Activated CD4-positive, alpha-beta T cell treated with anti-CD3 and anti-CD28 coated beads, Interleukin-2, amount 50 U/mL, for 1 hour (primary cell): Measurements from ENCODE around the gene MAP3K20.
"Not testable (repeated sequence)": the region's sequence is repeated elsewhere in the genome, so short reads cannot be mapped to it uniquely, and the experiment has no call there.

Experiments
- DNase-seq: peaks from one replicate; pipeline ENCODE4 v3.0.0-alpha.2; 2020

MAP3K20 gene

GRCh38 chr2:173087793-173088496 is 12.3 kb downstream of the MAP3K20 start:
- DNase-seq, result no peak

DNA sequence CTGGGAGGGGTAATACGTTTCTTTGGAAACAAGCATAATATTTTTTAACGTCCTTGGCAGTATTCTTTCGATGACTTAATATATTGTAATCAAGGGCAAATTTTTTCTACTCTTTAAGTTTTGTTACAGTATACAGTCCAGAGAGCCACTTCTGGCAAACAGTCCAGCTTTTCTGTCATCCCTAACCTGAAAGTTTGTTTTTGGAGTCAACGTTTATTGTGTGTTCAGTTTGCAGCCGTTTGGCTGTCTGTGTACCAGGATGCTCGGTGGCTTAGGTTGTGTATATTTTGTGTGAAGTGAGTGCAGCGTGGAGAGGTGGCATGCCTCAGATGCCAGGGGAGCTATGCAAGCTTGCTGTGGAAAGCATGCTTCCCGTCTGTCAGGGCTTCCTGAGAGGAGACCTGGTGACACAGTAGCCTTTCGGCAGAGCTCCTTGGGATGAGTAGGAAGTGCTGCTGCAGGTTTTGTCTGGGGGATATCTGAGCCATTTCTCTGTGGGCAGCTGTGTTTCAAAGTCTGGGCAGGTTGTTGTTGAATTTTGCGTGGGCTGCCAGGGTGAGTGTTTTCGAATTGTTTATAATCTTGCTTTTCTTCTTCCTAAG is 14.7 kb downstream of the MAP3K20 start:
- no peak for DNase-seq

DNA sequence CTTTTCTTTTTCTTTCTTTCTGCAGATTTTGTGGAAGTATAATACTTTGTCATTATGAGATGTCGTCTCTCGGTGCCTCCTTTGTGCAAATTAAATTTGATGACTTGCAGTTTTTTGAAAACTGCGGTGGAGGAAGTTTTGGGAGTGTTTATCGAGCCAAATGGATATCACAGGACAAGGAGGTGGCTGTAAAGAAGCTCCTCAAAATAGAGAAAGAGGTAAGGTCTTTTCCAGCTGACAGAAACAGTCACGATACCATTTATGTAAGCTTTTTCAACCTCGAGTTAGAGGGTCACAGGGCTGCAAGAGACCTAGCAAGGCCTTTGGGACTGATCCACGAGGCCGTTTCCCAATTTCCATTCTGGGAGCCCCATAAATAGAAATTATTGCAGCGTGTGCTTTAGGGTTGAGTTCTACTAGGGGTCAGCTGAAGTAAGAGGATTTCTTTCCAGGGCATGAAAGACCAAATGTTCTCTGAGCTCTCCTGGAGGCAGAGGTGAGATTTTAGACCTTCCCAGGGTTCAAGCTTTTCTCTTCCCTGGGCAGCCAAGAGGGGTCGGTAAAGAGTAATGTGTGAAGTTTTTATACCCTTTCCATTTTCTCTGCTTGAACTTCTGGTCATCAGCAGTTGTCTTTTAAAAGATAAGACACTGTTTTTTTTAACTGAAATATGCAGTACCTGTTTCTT is 15.5 kb downstream of the MAP3K20 start:
- no peak for DNase-seq

DNA sequence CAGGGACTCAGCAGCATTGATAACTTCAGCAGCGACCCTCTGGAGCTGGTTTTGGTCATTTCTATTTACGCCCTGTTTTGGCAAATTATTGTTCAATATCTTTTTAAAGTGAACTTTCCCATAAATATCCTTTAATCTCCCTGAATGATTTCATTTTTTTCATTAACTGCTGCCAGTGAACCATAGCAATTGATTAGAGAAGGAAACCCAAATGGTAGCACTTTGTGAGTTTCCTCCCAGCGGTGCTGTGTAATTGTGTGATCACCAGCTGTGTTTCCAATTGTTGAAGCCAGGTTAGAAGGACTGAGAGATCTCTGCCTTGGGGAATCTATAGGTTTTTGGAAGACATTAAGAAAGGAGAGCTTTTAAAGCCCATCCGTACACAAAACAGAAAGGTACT is 16.3 kb downstream of the MAP3K20 start:
- no peak for DNase-seq

- no peak for DNase-seq
Measured at GRCh38 chr2:173092844-173093402, 17.3 kb downstream of the MAP3K20 start.

GRCh38 chr2:173093617-173094016 is 18.0 kb downstream of the MAP3K20 start:
- not testable (repeated sequence) for DNase-seq

- DNase-seq, result no peak
Measured at GRCh38 chr2:173094731-173095130, 19.1 kb downstream of the MAP3K20 start.

- DNase-seq, result no peak
Measured at GRCh38 chr2:173095356-173095755, 19.7 kb downstream of the MAP3K20 start.

- no peak for DNase-seq
Measured at GRCh38 chr2:173099271-173099670, 23.6 kb downstream of the MAP3K20 start.

DNA sequence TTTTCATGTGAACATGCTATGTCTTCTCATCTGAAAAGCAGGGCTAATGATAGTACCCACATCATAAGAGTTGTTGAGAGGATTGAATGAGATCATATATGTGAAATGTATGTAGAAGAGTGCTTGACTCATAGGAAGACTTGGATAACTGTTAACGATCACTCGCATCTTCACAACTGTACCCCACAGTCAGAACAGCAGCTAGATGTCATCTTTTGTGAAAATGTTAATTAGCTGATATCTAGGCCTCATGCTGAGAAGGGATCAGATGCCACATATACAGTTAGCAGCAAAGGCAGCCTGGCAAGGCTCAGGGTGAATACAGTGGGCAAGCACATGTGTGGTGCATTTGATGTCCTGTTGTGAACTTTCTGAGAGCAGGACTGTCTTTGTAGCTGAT is 24.2 kb downstream of the MAP3K20 start:
- no peak for DNase-seq

GRCh38 chr2:173101687-173102086 is 26.0 kb downstream of the MAP3K20 start:
- DNase-seq, result no peak

DNA sequence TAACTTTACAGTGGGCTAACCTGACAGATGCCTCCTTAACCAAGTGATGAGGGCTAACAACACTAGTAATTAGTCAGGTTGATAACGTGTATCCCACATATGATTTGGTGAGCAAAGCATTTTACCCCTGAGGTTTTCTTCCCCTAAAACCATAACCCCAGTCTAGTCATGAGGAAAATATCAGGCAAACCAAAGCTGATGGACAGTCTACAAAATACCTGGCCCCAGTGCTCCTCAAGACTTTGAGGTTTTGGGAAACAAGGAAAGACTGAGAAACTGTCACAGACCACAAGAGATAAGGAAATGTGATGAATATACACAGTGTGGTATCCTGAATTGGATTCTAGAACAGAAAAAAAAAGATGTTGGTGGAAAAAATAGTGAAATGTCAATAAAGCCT is 28.5 kb downstream of the MAP3K20 start:
- no peak for DNase-seq

DNA sequence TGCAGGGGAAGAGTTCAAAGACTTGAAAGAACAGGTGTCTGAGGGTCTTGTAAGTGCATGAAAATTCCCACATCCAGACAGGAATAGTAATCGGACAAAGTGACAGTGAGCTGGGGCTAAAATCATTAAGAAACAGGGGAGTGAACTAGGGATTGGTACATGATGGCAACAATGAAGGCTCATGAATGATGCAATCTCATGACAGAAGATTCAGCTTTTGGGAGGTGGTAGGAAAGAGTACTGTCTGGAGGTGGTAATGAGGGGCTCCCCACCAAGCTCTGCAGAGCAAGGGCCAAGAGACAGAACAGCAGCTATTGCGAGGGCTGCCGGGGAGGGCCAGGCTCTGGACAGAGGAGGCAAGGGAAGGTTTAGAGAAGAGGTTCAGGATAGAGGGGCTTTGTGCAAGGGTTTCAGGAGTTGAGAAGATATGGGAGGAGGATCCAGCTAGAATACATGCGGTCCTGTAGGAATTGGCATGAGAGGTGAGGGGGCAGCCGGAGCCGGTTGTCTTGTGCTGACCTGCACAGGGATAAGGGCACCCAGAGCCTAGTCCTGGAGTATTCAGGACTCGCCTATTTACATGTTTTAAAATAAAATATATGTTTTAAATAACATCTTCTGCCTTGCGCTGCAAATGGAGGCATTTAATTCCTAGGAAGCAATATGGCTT is 31.4 kb downstream of the MAP3K20 start:
- DNase-seq, result no peak

GRCh38 chr2:173107629-173108022 is 32.0 kb downstream of the MAP3K20 start:
- DNase-seq, result no peak

GRCh38 chr2:173109253-173110188 is 33.9 kb downstream of the MAP3K20 start:
- DNase-seq, result no peak

- DNase-seq, result no peak
Measured at GRCh38 chr2:173117678-173118077, 42.0 kb downstream of the MAP3K20 start.

DNA sequence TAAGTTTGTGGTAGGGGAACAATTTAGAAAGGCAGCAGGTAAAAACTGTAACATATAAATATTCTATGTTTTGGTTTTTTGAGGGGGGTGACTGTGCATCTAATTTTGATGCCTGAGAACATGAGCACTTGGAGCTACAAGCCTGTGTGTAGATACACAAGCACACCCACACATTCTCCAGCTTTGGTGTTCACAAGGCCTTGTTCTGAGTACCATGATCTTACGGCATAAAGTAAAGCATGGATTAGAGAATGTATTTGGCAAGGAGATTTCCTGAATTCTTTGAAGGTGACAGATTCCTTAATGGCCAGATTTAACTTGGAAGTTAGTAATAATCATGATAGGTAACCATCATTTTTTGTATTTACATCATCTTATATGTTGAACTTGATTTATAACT is 42.7 kb downstream of the MAP3K20 start:
- DNase-seq, result no peak

GRCh38 chr2:173119069-173119807 is 43.6 kb downstream of the MAP3K20 start:
- no peak for DNase-seq

DNA sequence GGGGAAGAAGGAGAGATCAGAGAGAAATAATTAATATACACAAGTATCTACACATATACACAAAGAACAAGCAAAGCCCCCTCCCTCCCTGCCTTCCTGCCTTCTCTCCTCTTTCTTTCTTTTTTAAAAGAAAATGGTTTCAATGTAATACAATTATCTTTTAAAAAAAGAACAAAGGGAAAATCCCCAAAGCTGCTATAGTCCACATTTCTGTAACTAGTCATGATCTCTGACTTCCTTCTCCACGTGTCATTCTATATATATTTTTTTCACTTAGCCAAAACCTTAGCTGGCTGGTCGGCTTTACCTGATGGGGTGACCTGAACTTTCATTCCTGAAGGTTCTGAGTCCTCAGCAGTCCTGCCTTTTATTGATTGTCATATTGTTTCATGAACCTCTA is 44.3 kb downstream of the MAP3K20 start:
- DNase-seq, result no peak

DNA sequence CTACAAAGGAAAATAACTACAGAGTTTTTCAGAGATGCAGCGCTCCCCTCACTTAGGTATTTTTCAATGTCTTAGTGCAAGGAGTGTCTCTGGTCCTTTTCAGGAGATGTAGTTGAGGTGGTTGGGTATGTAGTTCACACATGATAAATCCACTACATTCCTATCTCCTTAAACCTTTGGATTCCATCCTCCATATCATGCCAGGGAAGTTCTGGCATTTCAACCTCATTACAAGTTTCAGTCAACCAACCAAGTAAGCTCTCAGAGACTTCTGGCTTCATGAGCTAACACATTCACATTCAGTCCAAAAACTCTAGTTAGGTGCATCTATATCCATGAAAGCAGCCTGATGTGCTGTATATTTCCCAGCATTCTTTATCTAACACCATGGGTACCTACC is 47.3 kb downstream of the MAP3K20 start:
- DNase-seq, result no peak

DNA sequence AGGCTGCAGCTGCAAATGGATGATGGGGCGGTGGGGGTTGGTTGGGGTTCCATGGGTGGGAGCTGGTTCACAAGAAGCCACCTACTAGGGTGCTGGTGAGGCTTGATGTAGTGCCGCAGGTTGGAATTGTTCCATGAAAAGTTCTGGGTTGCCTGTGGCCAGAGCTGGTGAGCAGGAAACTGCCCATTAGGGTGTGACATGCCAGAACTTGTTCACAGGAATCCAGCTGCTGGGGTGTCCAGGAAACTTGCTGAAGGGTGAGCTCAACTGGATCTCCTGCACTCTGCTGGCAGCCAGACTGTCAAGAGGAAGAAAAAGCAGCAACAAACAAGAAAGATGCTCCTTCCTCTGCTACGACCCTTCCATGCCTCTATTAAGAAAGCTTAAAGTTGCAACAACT is 48.8 kb downstream of the MAP3K20 start:
- DNase-seq, result no peak

DNA sequence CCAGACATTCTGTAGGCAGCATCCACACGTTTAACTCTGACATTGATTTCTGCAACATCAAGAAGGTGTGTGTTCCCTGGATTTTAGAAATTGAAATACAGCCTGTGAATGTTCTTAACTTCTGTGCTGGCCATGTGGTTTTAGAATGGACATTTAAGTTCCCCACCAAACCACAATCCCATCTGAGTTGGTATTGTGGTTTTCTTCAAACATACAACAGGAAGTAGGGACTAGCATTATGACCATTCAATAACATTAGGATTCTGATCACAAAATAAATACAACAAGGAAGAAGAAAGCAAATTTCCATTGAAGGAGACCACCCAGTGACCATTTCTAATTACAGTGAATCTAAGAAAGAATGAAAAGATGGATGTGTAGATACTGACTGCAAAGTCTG is 51.2 kb downstream of the MAP3K20 start:
- no peak for DNase-seq
